ENCODE results near the gene ZNF586.
"Not testable (repeated sequence)": the region's sequence is repeated elsewhere in the genome, so short reads cannot be mapped to it uniquely, and the experiment has no call there.

ZNF586 gene

DNA sequence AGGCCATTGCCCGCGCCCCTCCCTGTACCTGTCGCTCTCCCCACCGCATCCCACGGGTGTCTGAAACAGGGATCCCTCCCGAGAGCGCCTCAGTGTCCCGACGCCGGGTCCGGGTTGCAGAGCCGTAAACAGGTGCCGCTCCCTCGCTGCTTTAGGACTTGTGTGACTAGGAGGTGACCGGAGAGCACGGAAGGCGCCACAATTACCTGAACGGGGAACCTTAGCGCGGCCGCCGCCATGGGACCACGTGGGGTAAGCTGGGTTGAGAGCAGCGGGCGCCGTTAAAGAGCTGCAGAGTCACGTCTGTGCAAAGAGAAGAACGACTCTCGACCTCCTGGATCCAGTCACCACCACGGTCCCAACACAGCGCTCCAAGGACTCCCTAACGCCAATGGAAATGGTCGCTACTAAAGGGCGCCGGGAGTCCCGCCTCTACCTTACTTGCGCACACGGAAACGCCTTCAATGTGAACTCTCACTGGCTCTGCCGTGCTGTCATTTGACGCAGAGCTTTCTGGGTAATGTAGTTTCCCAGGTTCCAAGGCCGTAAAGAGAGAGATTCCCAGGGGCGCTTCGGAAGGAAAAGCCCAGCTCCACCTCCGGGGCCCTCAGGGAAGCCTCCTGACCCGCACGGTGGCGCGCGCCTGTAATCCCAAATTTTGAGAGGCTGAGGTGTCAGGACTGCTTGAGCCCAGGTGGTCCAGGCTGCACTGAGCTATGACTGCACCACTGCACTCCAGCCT is 45.2 kb downstream of the ZNF586 start, which contains the start of gene ZNF552:
TSS of gene ZNF552 (minus strand) at position 409 of the 742 bp plus-strand sequence. CDS start at position 239, 170 bp downstream.
- Histone ChIP-seq H3K36me3 (ENCODE audit: control insufficient read depth, insufficient read depth, low read length) (peaks cover 25% of the 10 kb centered on the region), H3K4me3 (ENCODE audit: low read depth, low read length) (peak within 1 kb of the TSS; percentile 97), H3K9ac (ENCODE audit: low read depth, low read length) (peak within 1 kb of the TSS; percentile 87), H3K27ac (ENCODE audit: low read depth, low read length) (peak within 1 kb of the TSS; percentile 84), H3K9me3 (ENCODE audit: control insufficient read depth, insufficient read depth, low read length) (no peaks in the 10 kb centered on the region), H3K4me1 (ENCODE audit: control insufficient read depth, insufficient read depth, low read length) (peaks cover 9% of the 10 kb centered on the region; the same call in 1 of the 2 replicates), H3K27me3 (ENCODE audit: control insufficient read depth, insufficient read depth, low read length) (no peaks in the 10 kb centered on the region)

DNA sequence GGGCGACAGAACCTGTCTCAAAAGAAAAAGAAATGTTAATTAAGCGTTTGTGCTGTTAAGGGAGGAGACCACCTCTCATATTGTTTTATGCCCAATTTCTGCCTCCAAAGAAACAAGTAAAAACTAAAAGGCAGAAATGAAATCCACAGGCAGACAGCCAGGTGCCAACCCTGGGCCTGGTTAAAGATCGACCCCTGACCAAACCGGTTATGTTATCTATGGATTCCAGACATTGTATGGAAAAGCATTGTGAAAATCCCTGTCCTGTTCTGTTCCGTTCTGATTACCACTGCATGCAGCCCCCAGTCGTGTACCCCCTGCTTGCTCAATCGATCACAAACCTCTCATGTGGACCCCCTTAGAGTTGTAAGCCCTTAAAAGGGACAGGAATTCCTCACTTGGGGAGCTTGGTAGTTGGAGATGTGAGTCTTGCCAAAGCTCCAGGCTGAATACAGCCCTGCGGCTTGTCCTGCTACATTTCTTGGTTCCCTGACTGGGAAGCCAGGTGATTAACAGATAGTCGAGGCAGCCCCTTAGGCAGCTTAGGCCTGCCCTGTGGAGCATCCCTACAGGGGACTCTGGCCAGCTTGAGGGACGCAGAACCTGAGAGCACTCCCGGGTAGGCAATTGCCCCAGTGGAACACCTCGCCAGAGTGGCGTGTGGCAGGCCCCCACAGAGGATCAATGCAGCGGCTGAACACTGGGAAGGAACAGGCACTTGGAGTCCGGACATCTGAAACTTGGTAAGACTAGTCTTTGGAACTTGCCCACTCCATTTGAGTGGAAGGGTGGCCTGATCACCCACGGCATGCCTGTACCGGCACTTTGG is 46.0 kb downstream of the ZNF586 start:
- H3K4me3 ChIP-seq (ENCODE audit: low read depth, low read length), result no peak overlapping the region; the same call in 1 of the 2 replicates
- no peak overlapping the region for H3K9ac ChIP-seq (ENCODE audit: low read depth, low read length)
- H3K36me3 ChIP-seq (ENCODE audit: control insufficient read depth, insufficient read depth, low read length), result peaks cover 18% of the 10 kb centered on the region
- H3K27me3 ChIP-seq (ENCODE audit: control insufficient read depth, insufficient read depth, low read length), result no peaks in the 10 kb centered on the region
- peak overlapping the region; percentile 26 for H3K27ac ChIP-seq (ENCODE audit: low read depth, low read length)
- H3K9me3 ChIP-seq (ENCODE audit: control insufficient read depth, insufficient read depth, low read length), result no peaks in the 10 kb centered on the region
- peaks cover 9% of the 10 kb centered on the region; the same call in 1 of the 2 replicates for H3K4me1 ChIP-seq (ENCODE audit: control insufficient read depth, insufficient read depth, low read length)

DNA sequence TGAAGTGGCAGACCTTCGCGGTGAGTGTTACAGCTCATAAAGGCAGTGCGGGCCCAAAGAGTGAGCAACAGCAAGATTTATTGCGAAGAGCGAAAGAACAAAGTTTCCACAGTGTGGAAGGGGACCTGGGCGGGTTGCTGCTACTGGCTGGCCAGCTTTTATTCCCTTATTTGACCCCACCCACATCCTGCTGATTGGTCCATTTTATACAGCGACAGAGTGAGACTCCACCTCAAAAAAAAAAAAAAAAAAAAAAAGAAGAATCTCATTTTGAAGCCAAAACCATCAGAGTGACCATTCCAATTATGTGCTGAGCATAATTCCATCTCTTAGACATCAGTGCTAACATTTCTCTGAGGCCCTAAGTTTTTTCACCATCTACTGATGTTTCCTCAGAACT is 47.2 kb downstream of the ZNF586 start:
- H3K9me3 ChIP-seq (ENCODE audit: control insufficient read depth, insufficient read depth, low read length), result no peaks in the 10 kb centered on the region
- no peak overlapping the region for H3K4me3 ChIP-seq (ENCODE audit: low read depth, low read length)
- no peak overlapping the region for H3K27ac ChIP-seq (ENCODE audit: low read depth, low read length)
- H3K27me3 ChIP-seq (ENCODE audit: control insufficient read depth, insufficient read depth, low read length), result no peaks in the 10 kb centered on the region
- peaks cover 14% of the 10 kb centered on the region; the same call in 1 of the 2 replicates for H3K4me1 ChIP-seq (ENCODE audit: control insufficient read depth, insufficient read depth, low read length)
- no peak overlapping the region for H3K9ac ChIP-seq (ENCODE audit: low read depth, low read length)
- peaks cover 17% of the 10 kb centered on the region for H3K36me3 ChIP-seq (ENCODE audit: control insufficient read depth, insufficient read depth, low read length)

DNA sequence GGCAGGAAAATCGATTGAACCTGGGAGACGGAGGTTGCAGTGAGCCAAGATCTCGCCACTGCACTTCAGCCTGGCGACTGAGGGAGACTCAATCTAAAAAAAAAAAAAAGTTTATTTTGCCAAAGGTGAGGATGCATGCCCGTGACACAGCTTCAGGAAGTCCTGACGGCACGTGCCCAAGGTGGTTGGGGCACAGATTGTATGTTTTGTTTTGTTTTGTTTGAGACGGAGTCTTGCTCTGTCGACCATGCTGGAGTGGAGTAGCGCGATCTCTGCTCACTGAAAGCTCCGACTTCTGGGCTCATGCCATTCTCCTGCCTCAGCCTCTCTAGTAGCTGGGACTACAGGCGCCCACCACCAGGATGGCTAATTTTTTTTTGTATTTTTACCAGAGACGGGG is 48.5 kb downstream of the ZNF586 start:
- Histone ChIP-seq H3K4me3 (ENCODE audit: low read depth, low read length) (no peak overlapping the region), H3K27ac (ENCODE audit: low read depth, low read length) (no peak overlapping the region), H3K9me3 (ENCODE audit: control insufficient read depth, insufficient read depth, low read length) (no peaks in the 10 kb centered on the region), H3K4me1 (ENCODE audit: control insufficient read depth, insufficient read depth, low read length) (peaks cover 14% of the 10 kb centered on the region; the same call in 1 of the 2 replicates), H3K36me3 (ENCODE audit: control insufficient read depth, insufficient read depth, low read length) (peaks cover 15% of the 10 kb centered on the region), H3K9ac (ENCODE audit: low read depth, low read length) (no peak overlapping the region), H3K27me3 (ENCODE audit: control insufficient read depth, insufficient read depth, low read length) (no peaks in the 10 kb centered on the region)

DNA sequence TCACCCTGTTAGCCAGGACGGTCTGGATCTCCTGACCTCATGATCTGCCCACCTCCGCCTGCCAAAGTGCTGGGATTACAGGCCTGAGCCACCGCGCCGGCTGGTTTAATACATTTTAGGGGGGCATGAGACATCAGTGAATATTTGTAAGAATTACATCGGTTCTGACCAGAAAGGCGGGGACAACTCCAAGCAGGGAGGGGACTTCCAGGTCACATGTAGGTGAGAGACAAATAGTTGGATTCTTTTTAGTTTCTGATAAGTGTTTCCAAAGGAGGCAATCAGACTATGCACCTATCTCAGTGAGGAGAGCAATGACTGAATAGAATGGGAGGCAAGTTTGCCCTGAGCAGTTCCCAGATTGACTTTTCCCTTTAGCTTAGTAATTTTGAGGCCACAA is 48.9 kb downstream of the ZNF586 start:
- H3K9me3 ChIP-seq (ENCODE audit: control insufficient read depth, insufficient read depth, low read length), result no peaks in the 10 kb centered on the region
- peaks cover 15% of the 10 kb centered on the region for H3K36me3 ChIP-seq (ENCODE audit: control insufficient read depth, insufficient read depth, low read length)
- H3K27me3 ChIP-seq (ENCODE audit: control insufficient read depth, insufficient read depth, low read length), result no peaks in the 10 kb centered on the region
- peaks cover 14% of the 10 kb centered on the region; the same call in 1 of the 2 replicates for H3K4me1 ChIP-seq (ENCODE audit: control insufficient read depth, insufficient read depth, low read length)
- 0 out of 2 replicates have a peak overlapping the region, but pooled peaks have one; percentile 100 for H3K4me3 ChIP-seq (ENCODE audit: low read depth, low read length)
- H3K27ac ChIP-seq (ENCODE audit: low read depth, low read length), result peak overlapping the region; percentile 93
- H3K9ac ChIP-seq (ENCODE audit: low read depth, low read length), result no peak overlapping the region

DNA sequence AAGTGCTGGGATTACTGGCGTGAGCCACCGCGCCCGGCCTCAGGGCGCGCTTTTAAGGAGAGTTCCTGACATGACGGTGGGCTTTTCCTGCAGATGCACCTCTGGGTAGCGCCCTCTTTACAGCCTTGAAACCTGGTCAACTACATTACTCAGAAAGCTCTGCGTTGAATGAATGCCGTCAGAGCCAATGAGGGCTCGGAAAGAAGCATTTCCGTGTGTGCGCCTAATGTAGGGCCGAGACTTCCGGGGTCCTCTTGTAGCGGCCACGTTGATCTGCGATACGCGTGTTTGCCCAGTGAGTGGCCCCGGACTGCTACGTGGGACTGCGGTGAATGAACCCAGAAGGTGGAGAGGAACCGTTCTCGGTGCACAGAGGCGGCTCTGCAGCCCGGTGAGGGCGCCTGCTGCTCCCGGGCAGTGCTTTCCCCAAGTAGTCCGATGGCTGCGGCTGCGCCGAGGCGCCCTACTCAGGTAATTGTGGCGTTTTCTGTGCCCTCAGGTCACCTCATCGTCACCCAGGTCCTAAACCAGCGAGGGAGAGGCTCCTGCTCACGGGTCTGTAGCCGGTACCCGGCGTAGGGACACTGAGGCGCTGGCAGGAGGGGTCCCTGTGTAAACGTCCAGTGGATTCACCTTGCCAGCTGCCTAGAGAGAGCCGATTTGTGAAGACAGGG is 50.1 kb downstream of the ZNF586 start:
- H3K27me3 ChIP-seq (ENCODE audit: control insufficient read depth, insufficient read depth, low read length), result no peaks in the 10 kb centered on the region
- peaks cover 14% of the 10 kb centered on the region; the same call in 1 of the 2 replicates for H3K4me1 ChIP-seq (ENCODE audit: control insufficient read depth, insufficient read depth, low read length)
- H3K36me3 ChIP-seq (ENCODE audit: control insufficient read depth, insufficient read depth, low read length), result peaks cover 18% of the 10 kb centered on the region
- H3K9me3 ChIP-seq (ENCODE audit: control insufficient read depth, insufficient read depth, low read length), result no peaks in the 10 kb centered on the region
- peak overlapping the region; percentile 93 for H3K27ac ChIP-seq (ENCODE audit: low read depth, low read length)
- peak overlapping the region; percentile 100 for H3K4me3 ChIP-seq (ENCODE audit: low read depth, low read length)
- H3K9ac ChIP-seq (ENCODE audit: low read depth, low read length), result peak overlapping the region; percentile 97

DNA sequence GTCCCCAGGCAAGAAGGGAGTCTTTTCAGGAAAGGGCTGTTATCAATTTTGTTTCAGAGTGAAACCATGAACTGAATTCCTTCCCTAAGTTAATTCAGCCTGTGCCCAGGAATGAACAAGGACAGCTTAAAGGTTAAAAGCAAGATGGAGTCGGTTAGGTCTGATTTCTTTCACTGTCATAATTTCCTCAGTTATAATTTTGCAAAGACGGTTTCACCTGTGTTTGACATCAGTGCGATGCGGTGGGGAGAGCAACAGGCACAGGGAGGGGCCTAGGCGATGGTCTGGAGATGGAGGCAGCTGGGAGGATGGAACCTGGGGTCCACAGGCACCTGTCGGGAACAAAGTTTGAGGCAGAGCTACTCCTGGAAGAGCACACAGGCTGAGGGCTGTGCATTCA is 51.1 kb downstream of the ZNF586 start:
- H3K4me1 ChIP-seq (ENCODE audit: control insufficient read depth, insufficient read depth, low read length), result peaks cover 14% of the 10 kb centered on the region; the same call in 1 of the 2 replicates
- peak overlapping the region; percentile 100 for H3K4me3 ChIP-seq (ENCODE audit: low read depth, low read length)
- no peaks in the 10 kb centered on the region for H3K9me3 ChIP-seq (ENCODE audit: control insufficient read depth, insufficient read depth, low read length)
- H3K27me3 ChIP-seq (ENCODE audit: control insufficient read depth, insufficient read depth, low read length), result no peaks in the 10 kb centered on the region
- peaks cover 22% of the 10 kb centered on the region for H3K36me3 ChIP-seq (ENCODE audit: control insufficient read depth, insufficient read depth, low read length)
- no peak overlapping the region for H3K9ac ChIP-seq (ENCODE audit: low read depth, low read length)
- H3K27ac ChIP-seq (ENCODE audit: low read depth, low read length), result peak overlapping the region; percentile 93

DNA sequence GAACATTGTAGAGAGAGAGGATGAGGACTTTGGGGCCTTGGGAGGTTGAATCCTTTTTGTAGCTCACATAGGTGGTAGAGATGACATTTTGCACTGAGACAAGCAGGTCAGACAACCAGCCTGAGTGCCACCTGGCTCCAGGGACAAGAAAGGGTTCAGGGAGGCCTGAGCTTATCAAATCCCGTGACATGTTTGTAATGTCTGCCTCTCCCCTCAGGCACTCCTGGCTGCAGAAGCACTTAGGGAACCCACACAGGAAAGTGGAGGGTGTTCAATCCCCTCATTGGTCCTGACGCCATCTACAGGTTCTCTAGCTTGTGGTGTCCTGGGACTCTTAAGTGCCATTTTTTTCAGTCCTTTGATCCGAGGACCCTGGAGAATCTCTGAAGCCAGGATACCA is 51.6 kb downstream of the ZNF586 start:
- H3K4me1 ChIP-seq (ENCODE audit: control insufficient read depth, insufficient read depth, low read length), result peaks cover 14% of the 10 kb centered on the region; the same call in 1 of the 2 replicates
- not testable (repeated sequence) for H3K9me3 ChIP-seq (ENCODE audit: control insufficient read depth, insufficient read depth, low read length); H3K27me3 ChIP-seq (ENCODE audit: control insufficient read depth, insufficient read depth, low read length); H3K9ac ChIP-seq (ENCODE audit: low read depth, low read length)
- H3K36me3 ChIP-seq (ENCODE audit: control insufficient read depth, insufficient read depth, low read length), result peaks cover 27% of the 10 kb centered on the region
- H3K4me3 ChIP-seq (ENCODE audit: low read depth, low read length), result peak overlapping the region; percentile 100
- H3K27ac ChIP-seq (ENCODE audit: low read depth, low read length), result peak overlapping the region; percentile 93

DNA sequence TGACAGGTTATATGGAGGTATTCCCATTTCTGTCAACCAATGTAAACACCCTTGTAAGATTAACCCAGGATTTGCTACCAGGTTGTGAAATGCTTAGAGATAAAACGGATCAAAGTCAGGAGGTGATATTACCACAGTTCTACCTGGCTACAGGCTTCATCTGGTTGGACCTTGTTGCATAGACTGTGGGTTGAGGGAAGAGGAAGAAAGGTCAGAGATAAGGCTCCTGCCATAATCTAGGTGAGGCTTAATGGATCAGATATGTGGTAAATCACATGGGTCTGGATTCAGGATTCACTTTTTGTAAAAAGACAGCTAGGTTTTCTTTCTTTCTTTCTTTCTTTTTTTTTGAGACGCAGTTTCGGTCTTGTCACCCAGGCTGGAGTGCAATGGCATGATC is 52.0 kb downstream of the ZNF586 start:
- Histone ChIP-seq H3K4me1 (ENCODE audit: control insufficient read depth, insufficient read depth, low read length) (peaks cover 14% of the 10 kb centered on the region; the same call in 1 of the 2 replicates), H3K36me3 (ENCODE audit: control insufficient read depth, insufficient read depth, low read length) (peaks cover 31% of the 10 kb centered on the region)
- H3K27me3 ChIP-seq (ENCODE audit: control insufficient read depth, insufficient read depth, low read length); H3K27ac ChIP-seq (ENCODE audit: low read depth, low read length); H3K9me3 ChIP-seq (ENCODE audit: control insufficient read depth, insufficient read depth, low read length); H3K9ac ChIP-seq (ENCODE audit: low read depth, low read length); H3K4me3 ChIP-seq (ENCODE audit: low read depth, low read length): not testable (repeated sequence)

DNA sequence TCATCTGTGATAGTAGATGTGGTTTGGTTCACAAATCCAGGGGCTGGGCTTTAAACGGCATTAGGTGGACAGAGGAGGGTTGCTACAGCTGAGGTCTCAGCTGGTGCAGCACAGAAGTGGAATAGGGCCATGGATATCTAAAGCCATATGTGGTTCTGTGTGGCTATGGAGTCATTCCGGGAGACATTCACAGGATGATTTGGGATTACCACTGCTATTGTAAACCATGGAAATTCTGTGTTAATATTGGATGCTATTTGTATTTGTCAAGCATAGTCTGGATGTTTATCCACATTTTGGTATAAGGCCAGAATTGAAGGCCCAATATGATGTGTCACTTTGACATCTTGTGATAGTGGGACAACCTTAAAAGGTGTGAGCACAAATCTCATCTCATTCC is 53.7 kb downstream of the ZNF586 start:
- Histone ChIP-seq H3K36me3 (ENCODE audit: control insufficient read depth, insufficient read depth, low read length) (peaks cover 32% of the 10 kb centered on the region), H3K4me1 (ENCODE audit: control insufficient read depth, insufficient read depth, low read length) (peaks cover 12% of the 10 kb centered on the region; the same call in 1 of the 2 replicates)
- H3K27ac ChIP-seq (ENCODE audit: low read depth, low read length); H3K27me3 ChIP-seq (ENCODE audit: control insufficient read depth, insufficient read depth, low read length); H3K9ac ChIP-seq (ENCODE audit: low read depth, low read length); H3K4me3 ChIP-seq (ENCODE audit: low read depth, low read length); H3K9me3 ChIP-seq (ENCODE audit: control insufficient read depth, insufficient read depth, low read length): not testable (repeated sequence)

All from HUES48 (cell line).